Uterus (tissue), 4 donors: Measurements from ENCODE around the gene HIVEP3. TPM values are rescaled to one million over a fixed set of nuclear protein-coding genes. Genes with fewer than 3 reads are reported as not detected.
A peak's percentile ranks its signal among the peaks of the same experiment; 100 is the strongest.

Experiments
- DNase-seq, 2 donors: peaks; one replicate each; pipeline ENCODE4 v3.0.0-alpha.2; 2019 to 2020
- H3K27ac ChIP-seq, 2 donors: fragments of 200-600 bp; sonication (generic); 1 replicate in 1 of 2; 2 replicates in 1 of 2; pipeline ENCODE4 v1.5.1; 2016 to 2018
- H3K27me3 ChIP-seq, 2 donors: fragments of 200-600 bp; sonication (generic); one replicate each; pipeline ENCODE4 v1.5.1; 2018 to 2019; ENCODE audit warnings: control low read depth in 1 of 2
- H3K36me3 ChIP-seq, 2 donors: fragments of 200-600 bp; sonication (generic); one replicate each; pipeline ENCODE4 v1.5.1; 2019; ENCODE audit warnings: control low read depth in 1 of 2
- H3K4me1 ChIP-seq, 2 donors: fragments of 200-600 bp; sonication (generic); one replicate each; pipeline ENCODE4 v1.5.1; 2018 to 2019; ENCODE audit warnings: control low read depth in 1 of 2
- H3K4me3 ChIP-seq, 2 donors: fragments of 200-600 bp; sonication (generic); 1 replicate in 1 of 2; 2 replicates in 1 of 2; pipeline ENCODE4 v1.5.1; 2018 to 2019; ENCODE audit warnings: mild to moderate bottlenecking in 1 of 2
- H3K9me3 ChIP-seq, 2 donors: fragments of 200-600 bp; sonication (generic); one replicate each; pipeline ENCODE4 v1.5.1; 2019; ENCODE audit warnings: control low read depth in 1 of 2
- POLR2A ChIP-seq, 2 donors: fragments of 450-650 bp; IDR thresholded peaks; one replicate each; pipeline ENCODE4 v1.6.1; 2016; ENCODE audit warnings: antibody characterized with exemption in 2 of 2, mild to moderate bottlenecking in 1 of 2, moderate library complexity in 1 of 2
- intact Hi-C: fragments of 100-400 bp; cut with DNase I; formaldehyde crosslinking; loops from one replicate; pipeline ENCODE4 v1.15.1; 2023; ENCODE audit warnings: low total_unique reads
- total RNA-seq, 4 donors: library from RNA; depleted of rRNA in 3 of 4; stranded (reverse); fragments of >200 nt in 3 of 4; gene quantifications; one replicate each; pipeline versions ENCODE4 v1.1.0 to v1.2.4, GENCODE V29; 2014 to 2023
- TF ChIP-seq, protein P1 (sequence below), 4 experiments: fragments of 200-600 bp in 2 of 4; fragments of 450-650 bp in 2 of 4; sonication (generic) in 2 of 4; IDR thresholded peaks; one replicate each; pipeline ENCODE4 v1.5.1; 2016 to 2019; ENCODE audit warnings: antibody characterized with exemption in 4 of 4, mild to moderate bottlenecking in 2 of 4, moderate library complexity in 1 of 4
- donor health status: DM: yes; HTN: yes; CAD: no.

HIVEP3 gene
- total RNA-seq, 4 donors from 2014 or later, result 0.51 to 7.6 (median 2.9) TPM

DNA sequence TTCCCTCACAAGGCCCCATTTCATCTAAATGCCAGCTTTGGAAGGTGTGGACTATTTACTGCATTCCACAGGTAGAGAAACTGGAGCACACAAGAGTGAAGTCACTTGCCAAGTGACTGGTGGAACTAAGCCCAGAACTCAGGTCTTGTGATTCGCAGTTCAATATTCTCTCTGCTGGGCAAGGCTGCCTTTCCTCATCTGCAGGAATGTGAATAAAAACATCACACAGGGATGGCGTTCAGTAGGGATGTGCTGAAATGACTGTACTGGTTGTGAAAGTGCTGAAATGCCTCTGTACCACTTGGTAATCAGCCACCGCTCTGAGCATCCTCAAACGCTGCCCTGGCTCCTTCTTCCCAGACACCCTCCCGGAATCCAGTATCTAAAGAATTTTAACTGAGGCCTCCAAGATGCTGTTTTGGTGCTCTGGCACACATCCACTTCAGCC lies 145.6 kb downstream of the HIVEP3 start:
- Histone ChIP-seq H3K36me3 (no peaks in the 10 kb centered on the region), H3K9me3 (no peaks in the 10 kb centered on the region), H3K4me1 (no peaks in the 10 kb centered on the region), H3K4me3 (no peak overlapping the region), H3K27me3 (no peaks in the 10 kb centered on the region), H3K27ac (no peak overlapping the region)
- no peak for DNase-seq
- intact Hi-C loops, result no loop called here
- TF ChIP-seq, protein P1, sequence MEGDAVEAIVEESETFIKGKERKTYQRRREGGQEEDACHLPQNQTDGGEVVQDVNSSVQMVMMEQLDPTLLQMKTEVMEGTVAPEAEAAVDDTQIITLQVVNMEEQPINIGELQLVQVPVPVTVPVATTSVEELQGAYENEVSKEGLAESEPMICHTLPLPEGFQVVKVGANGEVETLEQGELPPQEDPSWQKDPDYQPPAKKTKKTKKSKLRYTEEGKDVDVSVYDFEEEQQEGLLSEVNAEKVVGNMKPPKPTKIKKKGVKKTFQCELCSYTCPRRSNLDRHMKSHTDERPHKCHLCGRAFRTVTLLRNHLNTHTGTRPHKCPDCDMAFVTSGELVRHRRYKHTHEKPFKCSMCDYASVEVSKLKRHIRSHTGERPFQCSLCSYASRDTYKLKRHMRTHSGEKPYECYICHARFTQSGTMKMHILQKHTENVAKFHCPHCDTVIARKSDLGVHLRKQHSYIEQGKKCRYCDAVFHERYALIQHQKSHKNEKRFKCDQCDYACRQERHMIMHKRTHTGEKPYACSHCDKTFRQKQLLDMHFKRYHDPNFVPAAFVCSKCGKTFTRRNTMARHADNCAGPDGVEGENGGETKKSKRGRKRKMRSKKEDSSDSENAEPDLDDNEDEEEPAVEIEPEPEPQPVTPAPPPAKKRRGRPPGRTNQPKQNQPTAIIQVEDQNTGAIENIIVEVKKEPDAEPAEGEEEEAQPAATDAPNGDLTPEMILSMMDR (IDR thresholded peaks at IDR 0.05), result no peak
- TF ChIP-seq POLR2A (IDR thresholded peaks at IDR 0.05), result no peak

DNA sequence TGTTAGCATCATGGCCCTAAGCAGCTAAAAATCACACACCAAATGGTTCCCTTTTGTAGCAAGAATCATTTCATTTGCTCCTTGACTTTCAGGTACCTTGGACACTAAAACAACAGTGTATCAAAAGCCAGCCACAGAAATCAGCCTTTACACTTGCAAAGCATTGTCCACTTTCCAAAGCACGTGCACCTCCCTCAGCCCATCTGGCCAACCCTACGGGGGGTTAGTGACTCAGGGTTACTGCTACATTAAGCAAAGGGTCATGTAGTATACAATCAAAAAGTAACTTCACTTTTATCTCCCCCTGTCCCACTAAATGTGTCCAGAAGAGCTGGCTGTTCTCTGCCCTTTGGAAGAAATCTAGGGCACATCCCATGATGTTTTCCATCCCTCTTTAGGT lies 149.7 kb downstream of the HIVEP3 start:
- Histone ChIP-seq H3K4me3 (no peak overlapping the region), H3K9me3 (no peaks in the 10 kb centered on the region), H3K36me3 (no peaks in the 10 kb centered on the region), H3K4me1 (no peaks in the 10 kb centered on the region), H3K27ac (no peak overlapping the region), H3K27me3 (no peaks in the 10 kb centered on the region)
- no peak for TF ChIP-seq POLR2A (IDR thresholded peaks at IDR 0.05)
- TF ChIP-seq, protein P1 (IDR thresholded peaks at IDR 0.05), result no peak
- no peak for DNase-seq
- intact Hi-C loops, result no loop called here

DNA sequence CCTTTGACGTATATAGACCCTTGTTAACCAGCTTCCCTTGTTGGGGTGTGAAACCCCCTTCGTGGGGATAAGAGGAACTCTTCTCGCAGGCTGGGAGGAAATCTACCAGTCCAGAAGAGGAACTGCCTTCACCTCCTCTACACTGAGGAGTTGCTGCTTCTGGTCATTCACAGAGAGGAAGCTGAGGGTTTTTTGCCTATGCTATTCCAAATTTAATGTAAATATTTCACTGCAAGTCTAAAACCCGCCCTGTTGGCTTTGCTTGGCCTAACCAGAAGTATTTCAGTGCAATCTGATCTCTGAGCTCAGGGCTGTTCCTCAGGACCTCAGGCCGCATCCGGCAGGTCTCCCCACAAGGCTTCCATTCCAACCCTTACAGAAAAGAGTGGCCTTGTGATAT lies 150.1 kb downstream of the HIVEP3 start:
- DNase-seq, result no peak
- Histone ChIP-seq H3K9me3 (no peaks in the 10 kb centered on the region), H3K27ac (no peak overlapping the region), H3K27me3 (no peaks in the 10 kb centered on the region), H3K4me3 (no peak overlapping the region), H3K4me1 (no peaks in the 10 kb centered on the region), H3K36me3 (no peaks in the 10 kb centered on the region)
- intact Hi-C loops, result no loop called here
- no peak for TF ChIP-seq POLR2A (IDR thresholded peaks at IDR 0.05)

DNA sequence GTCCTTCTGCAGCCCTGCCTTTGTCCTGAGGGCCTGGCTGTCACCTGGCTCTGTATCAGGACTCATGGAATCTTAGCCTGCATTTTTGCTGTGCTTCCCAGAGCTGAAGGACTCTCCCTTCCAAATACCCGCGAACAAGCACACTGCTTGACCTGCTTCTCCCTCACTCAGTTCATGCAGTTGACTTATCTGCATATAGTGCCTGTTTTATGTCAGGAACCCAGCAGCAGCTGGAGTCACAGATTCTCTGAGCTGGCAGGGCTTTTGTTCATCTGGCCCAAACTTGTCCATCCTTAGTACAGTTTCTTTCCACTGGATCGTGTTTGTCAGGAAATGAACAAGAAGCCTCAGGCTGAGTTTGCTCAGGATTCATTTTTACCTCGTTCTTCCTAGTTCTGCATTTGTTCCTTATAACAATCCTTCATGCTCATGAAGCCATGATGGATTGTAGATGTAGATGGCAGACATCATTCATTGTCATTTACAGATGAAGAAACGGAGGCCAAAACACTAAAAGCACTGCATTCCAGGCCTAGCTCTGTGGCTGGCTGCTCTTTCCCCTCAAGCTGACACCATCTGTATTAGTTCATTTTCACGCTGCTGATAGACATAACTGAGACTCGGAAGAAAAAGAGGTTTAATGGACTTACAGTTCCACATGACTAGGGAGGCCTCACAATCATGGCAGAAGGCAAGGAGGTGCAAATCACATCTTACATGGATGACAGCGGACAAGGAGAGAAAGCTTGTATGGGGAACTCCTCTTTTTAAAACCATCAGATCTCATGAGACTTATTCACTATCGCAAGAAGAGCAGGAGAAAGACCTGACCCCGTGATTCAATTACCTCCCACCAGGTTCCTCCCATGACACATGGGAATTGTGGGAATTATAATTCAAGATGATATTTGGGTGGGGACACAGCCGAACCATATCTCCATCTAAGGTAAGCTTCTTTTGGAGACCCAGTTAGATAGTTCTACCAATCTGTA lies 150.9 kb downstream of the HIVEP3 start:
- no peak overlapping the region for H3K27ac ChIP-seq
- no peak overlapping the region for H3K4me3 ChIP-seq
- intact Hi-C loops, result no loop called here
- DNase-seq, result peak in 1 of 2 donors; percentile 31
- no peaks in the 10 kb centered on the region for H3K27me3 ChIP-seq
- H3K4me1 ChIP-seq, result no peaks in the 10 kb centered on the region
- no peaks in the 10 kb centered on the region for H3K36me3 ChIP-seq
- TF ChIP-seq, protein P1 (IDR thresholded peaks at IDR 0.05), result no peak
- TF ChIP-seq POLR2A (IDR thresholded peaks at IDR 0.05), result no peak
- H3K9me3 ChIP-seq, result no peaks in the 10 kb centered on the region

DNA sequence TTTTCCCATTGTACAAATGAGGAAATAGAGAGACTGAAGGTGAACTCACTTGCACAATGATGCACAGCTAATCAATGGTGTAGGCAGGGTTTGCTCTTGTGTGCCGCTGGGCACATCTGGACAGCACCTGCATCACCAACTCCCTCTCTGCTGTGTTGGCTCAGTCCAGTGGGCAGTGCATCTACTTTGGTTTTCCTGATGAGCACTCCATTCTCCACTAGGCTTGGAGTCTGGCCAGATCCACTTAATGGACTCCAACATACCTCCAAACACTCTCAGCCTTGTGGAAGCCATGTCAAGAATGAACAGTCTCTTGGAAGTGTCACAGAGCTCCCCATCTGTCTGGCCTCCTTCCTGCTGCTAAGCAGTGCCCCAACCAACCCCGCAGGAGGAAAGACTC lies 152.2 kb downstream of the HIVEP3 start:
- H3K27ac ChIP-seq, result no peak overlapping the region
- TF ChIP-seq, protein P1 (IDR thresholded peaks at IDR 0.05), result no peak
- no peak for TF ChIP-seq POLR2A (IDR thresholded peaks at IDR 0.05)
- intact Hi-C loops, result no loop called here
- H3K36me3 ChIP-seq, result no peaks in the 10 kb centered on the region
- H3K27me3 ChIP-seq, result no peaks in the 10 kb centered on the region
- no peak overlapping the region for H3K4me3 ChIP-seq
- no peaks in the 10 kb centered on the region for H3K4me1 ChIP-seq
- H3K9me3 ChIP-seq, result no peaks in the 10 kb centered on the region
- no peak for DNase-seq
